ENCODE data around the gene ATP6V0E2. TPM values are rescaled to one million over a fixed set of nuclear protein-coding genes. Genes with fewer than 3 reads are reported as not detected.

ATP6V0E2 gene
- total RNA-seq, 4 donors from 2014 or later: 20.1 to 35.6 (median 30.7) TPM

DNA sequence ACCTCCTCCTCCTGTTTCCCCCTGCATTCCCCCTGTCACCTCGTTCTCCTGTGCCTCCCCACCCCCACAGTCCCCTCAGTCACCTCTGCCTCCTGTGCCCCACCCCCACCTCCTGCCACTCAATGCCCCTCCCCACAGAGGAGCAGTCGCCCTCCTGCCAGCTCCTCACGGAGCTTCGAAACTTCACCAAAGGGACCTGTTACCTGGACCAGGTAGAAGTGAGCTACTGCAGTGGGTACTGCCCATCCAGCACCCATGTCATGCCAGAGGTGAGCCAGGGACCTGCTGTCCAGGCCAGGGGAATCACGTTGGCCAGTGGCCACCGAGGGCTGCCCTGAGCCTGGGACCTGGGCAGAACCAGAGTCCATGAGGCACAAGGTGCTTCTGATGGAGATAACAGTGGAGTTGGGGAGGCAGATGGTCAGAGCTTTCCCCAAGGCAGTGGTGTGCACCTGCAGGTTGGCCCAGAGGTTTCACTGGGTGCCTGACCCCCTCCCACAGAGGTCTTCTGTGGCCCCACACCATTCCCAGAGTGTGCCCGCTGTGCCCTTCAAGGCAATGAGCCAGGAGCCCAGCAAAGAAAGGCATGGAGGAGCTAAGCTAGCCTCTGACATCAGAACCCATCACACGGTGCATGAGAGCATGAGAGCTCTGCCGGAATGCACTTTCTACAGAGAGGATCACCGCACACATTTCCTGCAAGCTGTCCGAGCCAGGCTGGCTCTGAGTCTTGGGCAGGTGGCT is 42.6 kb upstream of the ATP6V0E2 start:
- WGBS, 2 donors (ENCODE audit: low coverage in 1 of 2): 40 to 50% methylated on average over 1 to 2 of the region's 11 CpGs
- no peaks in the 10 kb centered on the region for H3K4me1 ChIP-seq

DNA sequence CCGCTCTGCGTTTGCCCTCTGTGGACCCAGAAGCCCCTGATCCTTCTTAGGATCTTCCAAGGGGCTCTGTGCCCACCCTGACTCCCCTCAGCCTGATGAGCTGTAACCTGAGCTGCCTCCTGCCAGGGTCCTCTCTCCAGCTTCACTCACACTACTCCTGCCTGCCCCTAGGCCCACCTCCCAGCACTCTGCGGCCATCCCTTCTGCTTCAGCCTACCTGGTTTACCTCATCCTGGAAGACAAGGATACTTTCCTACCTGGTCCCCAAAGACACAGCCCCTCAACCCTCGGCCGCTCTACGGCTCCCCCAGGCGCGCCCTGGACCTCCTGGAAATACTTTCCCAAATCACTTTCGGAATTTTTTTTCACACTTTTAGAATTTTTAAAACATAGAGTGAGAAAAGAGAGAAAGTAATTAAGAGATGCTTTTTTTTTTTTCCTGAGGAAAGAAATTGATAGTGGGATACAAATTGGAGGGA is 42.0 kb upstream of the ATP6V0E2 start:
- Histone ChIP-seq H3K27ac (no peak overlapping the region), H3K9me3 (no peaks in the 10 kb centered on the region), H3K4me1 (no peaks in the 10 kb centered on the region), H3K36me3 (no peaks in the 10 kb centered on the region), H3K4me3 (no peak overlapping the region), H3K27me3 (peaks cover 31% of the 10 kb centered on the region)
- WGBS, 2 donors (ENCODE audit: low coverage in 1 of 2): 71 to 73% methylated on average over 1 to 8 of the region's 9 CpGs
- no peak for TF ChIP-seq POLR2AphosphoS5 (IDR thresholded peaks at IDR 0.05)
- no peak for TF ChIP-seq EP300 (IDR thresholded peaks at IDR 0.05)
- TF ChIP-seq, protein P1, sequence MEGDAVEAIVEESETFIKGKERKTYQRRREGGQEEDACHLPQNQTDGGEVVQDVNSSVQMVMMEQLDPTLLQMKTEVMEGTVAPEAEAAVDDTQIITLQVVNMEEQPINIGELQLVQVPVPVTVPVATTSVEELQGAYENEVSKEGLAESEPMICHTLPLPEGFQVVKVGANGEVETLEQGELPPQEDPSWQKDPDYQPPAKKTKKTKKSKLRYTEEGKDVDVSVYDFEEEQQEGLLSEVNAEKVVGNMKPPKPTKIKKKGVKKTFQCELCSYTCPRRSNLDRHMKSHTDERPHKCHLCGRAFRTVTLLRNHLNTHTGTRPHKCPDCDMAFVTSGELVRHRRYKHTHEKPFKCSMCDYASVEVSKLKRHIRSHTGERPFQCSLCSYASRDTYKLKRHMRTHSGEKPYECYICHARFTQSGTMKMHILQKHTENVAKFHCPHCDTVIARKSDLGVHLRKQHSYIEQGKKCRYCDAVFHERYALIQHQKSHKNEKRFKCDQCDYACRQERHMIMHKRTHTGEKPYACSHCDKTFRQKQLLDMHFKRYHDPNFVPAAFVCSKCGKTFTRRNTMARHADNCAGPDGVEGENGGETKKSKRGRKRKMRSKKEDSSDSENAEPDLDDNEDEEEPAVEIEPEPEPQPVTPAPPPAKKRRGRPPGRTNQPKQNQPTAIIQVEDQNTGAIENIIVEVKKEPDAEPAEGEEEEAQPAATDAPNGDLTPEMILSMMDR (IDR thresholded peaks at IDR 0.05): no peak
- TF ChIP-seq POLR2A (IDR thresholded peaks at IDR 0.05): no peak
- ATAC-seq: no peak

More for the DNA sequence above, 42.6 kb upstream of the ATP6V0E2 start:
- ATAC-seq: no peak
- TF ChIP-seq POLR2AphosphoS5 (IDR thresholded peaks at IDR 0.05): no peak
- no peak for TF ChIP-seq EP300 (IDR thresholded peaks at IDR 0.05)
- TF ChIP-seq, protein P1 (IDR thresholded peaks at IDR 0.05): no peak
- no peak for TF ChIP-seq POLR2A (IDR thresholded peaks at IDR 0.05)
- Histone ChIP-seq H3K36me3 (no peaks in the 10 kb centered on the region), H3K27ac (no peak overlapping the region), H3K9me3 (no peaks in the 10 kb centered on the region), H3K4me3 (no peak overlapping the region), H3K27me3 (peaks cover 31% of the 10 kb centered on the region)

DNA sequence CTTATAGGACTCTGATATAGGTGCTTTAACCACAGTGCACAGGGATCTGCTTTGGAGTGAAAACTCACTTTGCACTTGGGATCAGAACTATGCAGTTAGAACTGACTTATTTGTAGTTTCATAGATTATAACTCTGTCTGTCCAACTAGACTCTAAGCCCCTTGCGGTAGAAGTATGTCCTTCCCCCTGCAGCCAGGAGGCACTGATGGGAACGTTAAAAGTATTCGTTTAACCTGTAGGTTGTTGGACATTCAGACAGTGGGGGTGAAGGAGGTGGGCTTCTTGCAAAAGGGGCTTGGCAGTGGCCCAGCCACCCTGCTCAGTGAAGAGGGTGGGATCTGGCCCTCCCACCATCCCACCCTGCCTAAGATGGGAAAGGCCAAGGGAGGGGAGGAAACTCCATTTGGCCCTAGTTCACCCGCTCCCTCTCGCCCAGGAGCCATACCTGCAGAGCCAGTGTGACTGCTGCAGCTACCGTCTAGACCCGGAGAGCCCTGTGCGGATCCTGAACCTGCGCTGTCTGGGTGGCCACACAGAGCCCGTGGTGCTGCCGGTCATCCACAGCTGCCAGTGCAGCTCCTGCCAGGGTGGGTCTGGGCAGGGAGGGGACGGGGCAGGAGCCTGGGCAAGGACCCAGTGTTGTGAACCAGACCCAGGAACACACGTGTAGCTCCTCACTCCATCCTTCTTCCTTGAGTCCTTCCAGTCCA is 41.3 kb upstream of the ATP6V0E2 start:
- WGBS, 2 donors (ENCODE audit: low coverage in 1 of 2): 60 to 62% methylated on average over 2 to 9 of the region's 13 CpGs
- Histone ChIP-seq H3K27me3 (peaks cover 31% of the 10 kb centered on the region), H3K36me3 (no peaks in the 10 kb centered on the region), H3K4me1 (peaks cover 0 to 1% (median 0%) of the 10 kb centered on the region in 3 donors), H3K4me3 (no peak overlapping the region), H3K27ac (no peak overlapping the region), H3K9me3 (no peaks in the 10 kb centered on the region)
- TF ChIP-seq, protein P1 (IDR thresholded peaks at IDR 0.05): no peak
- TF ChIP-seq EP300 (IDR thresholded peaks at IDR 0.05) (no peak), POLR2A (IDR thresholded peaks at IDR 0.05) (no peak), POLR2AphosphoS5 (IDR thresholded peaks at IDR 0.05) (no peak)
- ATAC-seq: no peak

DNA sequence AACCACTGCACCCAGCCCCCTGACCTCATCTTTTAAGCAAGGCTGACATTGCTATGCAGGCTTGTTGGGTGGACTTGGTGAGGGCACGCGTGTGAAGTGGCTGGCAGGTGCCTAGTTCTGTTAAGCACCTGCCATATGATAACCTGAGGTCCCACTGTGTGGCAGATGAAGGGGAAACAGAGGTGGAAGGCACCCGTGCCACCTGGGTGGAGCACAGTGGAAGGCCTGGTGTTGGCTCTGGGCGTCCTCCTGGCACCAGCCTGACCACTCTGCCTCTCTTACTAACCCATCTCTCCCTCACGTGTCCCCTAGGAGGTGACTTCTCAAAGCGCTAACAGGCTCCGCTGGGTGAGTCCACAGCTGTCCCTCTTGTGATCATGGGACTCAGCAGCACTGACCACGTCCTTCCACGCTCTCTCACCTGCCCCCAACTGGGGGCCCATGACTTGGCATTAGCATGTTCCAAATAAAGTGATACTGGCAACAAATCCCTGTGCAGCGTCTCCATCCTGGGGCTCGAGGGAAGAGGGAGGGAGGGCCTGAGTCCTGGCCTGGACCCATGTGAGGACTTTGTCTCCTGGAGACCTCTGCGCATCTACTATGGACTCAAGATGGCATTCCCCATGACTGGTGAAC is 40.2 kb upstream of the ATP6V0E2 start:
- H3K27me3 ChIP-seq: peaks cover 31% of the 10 kb centered on the region
- no peaks in the 10 kb centered on the region for H3K36me3 ChIP-seq
- no peak for TF ChIP-seq POLR2AphosphoS5 (IDR thresholded peaks at IDR 0.05)
- no peak for TF ChIP-seq POLR2A (IDR thresholded peaks at IDR 0.05)
- no peak for TF ChIP-seq EP300 (IDR thresholded peaks at IDR 0.05)
- TF ChIP-seq, protein P1 (IDR thresholded peaks at IDR 0.05): no peak
- H3K9me3 ChIP-seq: no peaks in the 10 kb centered on the region
- H3K27ac ChIP-seq: no peak overlapping the region
- peaks cover 0 to 7% (median 4%) of the 10 kb centered on the region in 3 donors for H3K4me1 ChIP-seq
- 82% methylated on average over 2 of the region's 12 CpGs; no CpG with 5 or more reads in 1 of the 2 donors for WGBS, 2 donors (ENCODE audit: low coverage in 1 of 2)
- no peak for ATAC-seq
- H3K4me3 ChIP-seq: no peak overlapping the region

All from gastroesophageal sphincter (tissue), 4 donors.